ENCODE measurements around the gene PUS7. TPM values are rescaled to one million over a fixed set of nuclear protein-coding genes. Genes with fewer than 3 reads are reported as not detected.

PUS7 gene
- total and polyA plus RNA-seq, 2 donors (not counting 3 experiments of a cell fraction or from before 2014, with no cell fraction given): 15.8 to 33.9 TPM

DNA sequence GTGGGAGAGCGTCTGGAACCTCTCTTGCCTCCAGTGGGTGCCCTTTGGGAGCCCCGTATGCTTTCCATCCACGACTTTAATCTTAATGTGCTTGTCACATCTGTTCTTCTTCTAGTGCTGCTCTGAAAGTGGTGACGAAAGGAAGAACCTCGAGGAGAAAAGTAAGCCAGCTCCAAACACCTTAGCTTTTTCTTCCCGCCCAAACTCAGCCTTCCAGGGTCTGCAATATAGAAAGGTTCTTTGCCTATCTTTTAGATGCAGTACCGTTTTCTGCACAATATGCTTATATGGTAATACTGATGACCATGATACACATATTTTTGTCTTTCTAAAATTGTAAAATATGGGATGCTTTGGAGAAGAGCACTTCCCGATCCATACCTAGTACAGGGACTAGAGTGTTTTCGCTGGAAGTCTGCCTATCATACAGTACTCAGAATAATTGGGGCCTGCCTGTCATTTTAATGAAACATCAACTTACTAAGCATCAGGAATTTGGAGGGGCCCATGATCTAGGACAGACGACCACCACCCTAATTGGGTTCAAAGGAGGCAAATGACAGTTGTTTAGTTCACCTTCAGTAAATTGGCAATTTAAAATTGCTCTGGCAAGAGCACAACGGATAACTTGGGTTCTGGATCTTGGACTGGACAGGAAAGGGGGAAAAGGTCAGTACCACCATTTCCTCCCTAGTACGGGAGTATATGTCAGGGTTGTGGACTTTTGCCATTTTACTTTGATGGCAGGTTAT is 10.8 kb upstream of the PUS7 start:
- ChIA-PET POLR2A (no interaction called here), CTCF (interaction anchor here (1.4 to 1.8 kb wide), 4 partner anchors 27 to 58 kb away, joined by 3 to 7 read pairs (median 4); partner anchors contain the start of gene EFCAB10)
- no TSS peak for BruUV-seq (replicated peaks)
- Histone ChIP-seq H3K79me2 (ENCODE audit: control insufficient read depth, insufficient read depth, low read length) (peaks cover 29% of the 10 kb centered on the region), H3K4me3 (replicated peaks in 1 of 3; ENCODE audit: insufficient read depth in 1 of 3, low read depth in 1 of 3, low read length in 3 of 3) (peak overlapping the region; percentile 69 to 87 (median 70)), H3K27ac (ENCODE audit: insufficient read depth, low read depth, low read length) (peak overlapping the region; percentile 42), H3K9me3 (replicated peaks; ENCODE audit: control insufficient read depth, insufficient read depth, low read length) (no peaks in the 10 kb centered on the region), H3K36me3 (ENCODE audit: control insufficient read depth in 2 of 2, extremely low read depth in 1 of 2, insufficient read depth in 2 of 2, low read length in 2 of 2) (peaks cover 0 to 5% of the 10 kb centered on the region in 2 experiments), H3K27me3 (ENCODE audit: control insufficient read depth in 2 of 2, insufficient read depth in 2 of 2, low read length in 2 of 2) (no peaks in the 10 kb centered on the region), H3K4me1 (ENCODE audit: control insufficient read depth, extremely low read depth, insufficient read depth, low read length) (peaks cover 11% of the 10 kb centered on the region), H2AFZ (ENCODE audit: low read depth, low read length) (no peak overlapping the region), H3K9me1 (replicated peaks; ENCODE audit: control insufficient read depth, extremely low read depth, insufficient read depth, low read length) (no peaks in the 10 kb centered on the region), H3K9ac (replicated peaks; ENCODE audit: extremely low read depth, insufficient read depth, low read length) (peak overlapping the region; percentile 88), H4K20me1 (replicated peaks; ENCODE audit: control insufficient read depth, extremely low read depth, insufficient read depth, low read length) (no peaks in the 10 kb centered on the region), H3K4me2 (ENCODE audit: insufficient read depth, low read length) (peak overlapping the region; percentile 73)
- dilution Hi-C loops (cut with MboI; ENCODE audit: extremely low pct_ligation_motif_present, low sequenced_read_pairs): no loop called here
- intact Hi-C loops (cut with micrococcal nuclease): loop anchor here (2.0 kb wide), 1 partner anchor 20 kb away; no protein-coding TSS in a partner anchor
- FAIRE-seq: no peak
- no peak for DNase-seq (ENCODE audit: low read depth, low spot score)
- TF ChIP-seq FOS (IDR thresholded peaks at IDR 0.05; ENCODE audit: borderline replicate concordance, insufficient read depth, low read length) (no peak), MYC (IDR thresholded peaks at IDR 0.05; ENCODE audit: low read depth, low read length) (no peak), EZH2 (IDR thresholded peaks at IDR 0.05; ENCODE audit: borderline replicate concordance, low read depth, low read length, severe bottlenecking) (no peak), JUN (IDR thresholded peaks at IDR 0.05; ENCODE audit: borderline replicate concordance, insufficient read depth, insufficient read length, low read depth) (no peak), GATA2 (IDR thresholded peaks at IDR 0.05; ENCODE audit: insufficient read depth, insufficient read length, low read depth, low read length) (no peak), POLR2AphosphoS5 (IDR thresholded peaks at IDR 0.05; ENCODE audit: insufficient read depth, low read depth, low read length) (no peak), POLR2A (IDR thresholded peaks at IDR 0.05; ENCODE audit: low read depth, low read length) (no peak)
- TF ChIP-seq, protein P1, sequence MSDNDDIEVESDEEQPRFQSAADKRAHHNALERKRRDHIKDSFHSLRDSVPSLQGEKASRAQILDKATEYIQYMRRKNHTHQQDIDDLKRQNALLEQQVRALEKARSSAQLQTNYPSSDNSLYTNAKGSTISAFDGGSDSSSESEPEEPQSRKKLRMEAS (IDR thresholded peaks at IDR 0.05; ENCODE audit: insufficient read depth, insufficient read length): no peak
- TF ChIP-seq, protein P2, sequence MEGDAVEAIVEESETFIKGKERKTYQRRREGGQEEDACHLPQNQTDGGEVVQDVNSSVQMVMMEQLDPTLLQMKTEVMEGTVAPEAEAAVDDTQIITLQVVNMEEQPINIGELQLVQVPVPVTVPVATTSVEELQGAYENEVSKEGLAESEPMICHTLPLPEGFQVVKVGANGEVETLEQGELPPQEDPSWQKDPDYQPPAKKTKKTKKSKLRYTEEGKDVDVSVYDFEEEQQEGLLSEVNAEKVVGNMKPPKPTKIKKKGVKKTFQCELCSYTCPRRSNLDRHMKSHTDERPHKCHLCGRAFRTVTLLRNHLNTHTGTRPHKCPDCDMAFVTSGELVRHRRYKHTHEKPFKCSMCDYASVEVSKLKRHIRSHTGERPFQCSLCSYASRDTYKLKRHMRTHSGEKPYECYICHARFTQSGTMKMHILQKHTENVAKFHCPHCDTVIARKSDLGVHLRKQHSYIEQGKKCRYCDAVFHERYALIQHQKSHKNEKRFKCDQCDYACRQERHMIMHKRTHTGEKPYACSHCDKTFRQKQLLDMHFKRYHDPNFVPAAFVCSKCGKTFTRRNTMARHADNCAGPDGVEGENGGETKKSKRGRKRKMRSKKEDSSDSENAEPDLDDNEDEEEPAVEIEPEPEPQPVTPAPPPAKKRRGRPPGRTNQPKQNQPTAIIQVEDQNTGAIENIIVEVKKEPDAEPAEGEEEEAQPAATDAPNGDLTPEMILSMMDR (IDR thresholded peaks at IDR 0.05; ENCODE audit: extremely low read depth in 1 of 2, insufficient read depth in 1 of 2, low read depth in 1 of 2, low read length in 2 of 2): no peak

All from endothelial cell of umbilical vein (primary cell).